WTC11 (cell line): ENCODE results near the gene STARD13.

Experiments
- ATF1 ChIP-seq: sonication (generic); formaldehyde crosslinking; IDR thresholded peaks from 2 replicates; pipeline ENCODE4 v1.8.1; 2023; ENCODE audit warnings: mild to moderate bottlenecking, moderate library complexity, missing genetic modification reagents
- CREM ChIP-seq: sonication (generic); formaldehyde crosslinking; IDR thresholded peaks from 2 replicates; pipeline ENCODE4 v1.8.1; 2022; ENCODE audit warnings: mild to moderate bottlenecking, missing genetic modification reagents, moderate library complexity
- CTCF ChIP-seq: fragments of 200-600 bp; IDR thresholded peaks from 2 replicates; pipeline ENCODE4 v1.8.0; 2022; ENCODE audit warnings: antibody characterized with exemption
- ESRRA ChIP-seq: sonication (generic); formaldehyde crosslinking; IDR thresholded peaks from 2 replicates; pipeline ENCODE4 v1.8.1; 2022; ENCODE audit warnings: mild to moderate bottlenecking, missing genetic modification reagents, borderline replicate concordance
- ETV6 ChIP-seq: sonication (generic); formaldehyde crosslinking; IDR thresholded peaks from 2 replicates; pipeline ENCODE4 v1.8.1; 2022; ENCODE audit warnings: mild to moderate bottlenecking, missing genetic modification reagents
- GABPB1 ChIP-seq: sonication (generic); formaldehyde crosslinking; IDR thresholded peaks from 2 replicates; pipeline ENCODE4 v1.8.1; 2023; ENCODE audit warnings: mild to moderate bottlenecking, missing genetic modification reagents
- JAZF1 ChIP-seq: fragments of 250-450 bp; sonication (Bioruptor Pico); IDR thresholded peaks from 2 replicates; pipeline ENCODE4 v1.9.0; 2021; ENCODE audit warnings: moderate library complexity, mild to moderate bottlenecking, inconsistent platforms
- MAX ChIP-seq: sonication (generic); formaldehyde crosslinking; IDR thresholded peaks from 2 replicates; pipeline ENCODE4 v1.8.0; 2022; ENCODE audit warnings: mild to moderate bottlenecking, missing genetic modification reagents
- MYBL2 ChIP-seq: sonication (generic); formaldehyde crosslinking; IDR thresholded peaks from 2 replicates; pipeline ENCODE4 v1.8.1; 2023; ENCODE audit warnings: mild to moderate bottlenecking, moderate library complexity, missing genetic modification reagents
- RELA ChIP-seq: sonication (generic); formaldehyde crosslinking; IDR thresholded peaks from 2 replicates; pipeline ENCODE4 v1.8.1; 2022; ENCODE audit warnings: missing genetic modification reagents, mild to moderate bottlenecking, borderline replicate concordance
- TEAD4 ChIP-seq: sonication (generic); formaldehyde crosslinking; IDR thresholded peaks from 2 replicates; pipeline ENCODE4 v1.8.0; 2022; ENCODE audit warnings: mild to moderate bottlenecking, missing genetic modification reagents
- ZNF138 ChIP-seq: sonication (generic); formaldehyde crosslinking; conservative IDR thresholded peaks from 2 replicates; pipeline ENCODE4 v1.8.1; 2022; ENCODE audit warnings: mild to moderate bottlenecking, moderate library complexity, missing genetic modification reagents
- ZNF232 ChIP-seq: sonication (generic); formaldehyde crosslinking; IDR thresholded peaks from 2 replicates; pipeline ENCODE4 v1.8.0; 2022; ENCODE audit warnings: mild to moderate bottlenecking, missing genetic modification reagents

- no peak for TF ChIP-seq CTCF
- no peak for TF ChIP-seq GABPB1
- no peak for TF ChIP-seq MYBL2
- no peak for TF ChIP-seq JAZF1 (CRISPR knock-in tag)
- TF ChIP-seq ATF1, result no peak
- no peak for TF ChIP-seq TEAD4
- no peak for TF ChIP-seq MAX
- no peak for TF ChIP-seq ZNF232
- TF ChIP-seq RELA (CRISPR knock-in tag), result no peak
- no peak for TF ChIP-seq ETV6 (CRISPR knock-in tag)
- no peak for TF ChIP-seq ESRRA
- no peak for TF ChIP-seq ZNF138 (CRISPR knock-in tag)
- TF ChIP-seq CREM (CRISPR knock-in tag), result no peak
Observed at GRCh38 chr13:33066329-33066728, 219.2 kb downstream of the STARD13 start.
